Measurements from ENCODE around the gene TMEM269.
"Not testable (repeated sequence)": the region's sequence is repeated elsewhere in the genome, so short reads cannot be mapped to it uniquely, and the experiment has no call there.

TMEM269 gene

GRCh38 chr1:42777852-42778251 is 6.9 kb upstream of the TMEM269 start:
- DNase-seq: peak; percentile 35

DNA sequence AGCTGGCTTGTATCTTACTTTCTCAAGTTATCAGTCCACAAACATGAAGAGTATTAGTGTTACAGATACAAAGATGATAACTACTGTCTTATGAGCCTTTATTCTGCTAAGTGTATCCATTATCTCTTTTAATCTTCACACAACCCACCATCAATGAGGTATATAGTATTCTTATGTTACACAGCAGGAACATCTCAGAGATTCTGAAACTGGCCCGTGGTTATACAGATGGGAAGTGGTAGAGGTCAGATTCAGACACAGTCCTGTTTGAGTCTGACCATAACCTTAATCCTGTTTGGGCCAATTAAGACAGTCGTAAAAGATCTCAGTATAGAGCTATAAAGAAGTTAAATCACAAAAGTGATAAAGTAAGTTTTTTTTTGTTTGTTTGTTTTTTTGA is 5.1 kb upstream of the TMEM269 start:
- no peak for DNase-seq

GRCh38 chr1:42780176-42780575 is 4.6 kb upstream of the TMEM269 start:
- no peak for DNase-seq

DNA sequence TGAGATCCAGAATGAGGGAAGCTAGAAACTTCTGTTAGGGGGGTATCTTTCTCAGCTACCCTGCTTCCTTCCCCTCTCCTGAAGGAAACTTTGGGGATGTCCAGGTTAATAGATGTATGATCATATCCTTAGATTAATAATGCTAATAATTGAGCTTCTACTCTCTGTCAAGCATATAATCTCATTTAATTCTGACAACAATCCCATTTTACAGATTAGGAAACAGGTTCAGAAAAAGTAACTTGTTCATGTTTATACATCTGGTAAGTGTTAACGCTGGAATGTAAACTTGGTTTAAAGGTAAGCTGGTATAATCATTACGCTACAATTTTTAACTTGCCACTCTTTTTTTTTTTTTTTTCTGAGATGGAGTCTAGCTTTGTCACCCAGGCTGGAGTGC is 1.7 kb upstream of the TMEM269 start:
- DNase-seq: no peak

DNA sequence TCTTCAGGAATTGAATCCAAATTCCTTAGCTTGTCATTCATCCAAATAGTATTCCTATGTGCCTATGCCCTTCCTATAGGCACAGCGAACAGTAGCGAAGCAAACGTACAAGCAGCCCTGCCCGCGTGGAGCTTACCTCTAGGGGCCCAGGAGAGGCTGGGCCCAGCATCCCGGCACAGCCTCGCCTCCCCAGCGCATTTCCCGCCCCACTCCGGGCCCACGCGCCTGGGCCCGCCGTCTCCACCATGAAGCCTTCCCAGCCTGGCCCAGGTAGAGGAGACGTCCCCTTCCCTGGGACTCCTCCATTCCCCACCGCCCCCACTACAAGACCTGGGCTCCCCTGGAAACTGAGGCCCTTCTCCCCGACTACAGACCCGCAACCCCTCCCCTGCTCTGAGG is 245 bp upstream of the TMEM269 start:
- DNase-seq: no peak

DNA sequence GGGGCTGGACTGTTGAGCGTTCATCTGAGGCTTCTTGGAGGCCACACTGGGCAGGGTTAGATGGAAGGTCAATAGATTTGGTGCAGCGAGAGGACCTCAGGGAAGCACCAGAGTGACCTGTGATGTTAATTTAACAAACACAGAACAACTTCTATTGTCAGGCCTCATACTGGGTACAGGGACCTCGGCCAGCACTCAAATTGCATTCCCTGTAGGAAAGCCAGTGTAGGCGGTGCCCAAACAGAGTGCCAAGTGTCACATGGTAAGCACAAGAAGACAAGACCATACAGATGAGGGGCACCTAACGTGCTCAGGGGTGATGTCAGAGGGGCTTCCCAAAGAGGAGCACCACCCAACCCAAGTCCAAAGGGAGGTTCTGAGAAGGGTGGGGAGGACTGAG is 1.3 kb downstream of the TMEM269 start:
- DNase-seq: no peak

- DNase-seq: no peak
Measured at GRCh38 chr1:42788021-42788420, 3.2 kb downstream of the TMEM269 start.

- no peak for DNase-seq
Measured at GRCh38 chr1:42793824-42794223, 9.0 kb downstream of the TMEM269 start.

DNA sequence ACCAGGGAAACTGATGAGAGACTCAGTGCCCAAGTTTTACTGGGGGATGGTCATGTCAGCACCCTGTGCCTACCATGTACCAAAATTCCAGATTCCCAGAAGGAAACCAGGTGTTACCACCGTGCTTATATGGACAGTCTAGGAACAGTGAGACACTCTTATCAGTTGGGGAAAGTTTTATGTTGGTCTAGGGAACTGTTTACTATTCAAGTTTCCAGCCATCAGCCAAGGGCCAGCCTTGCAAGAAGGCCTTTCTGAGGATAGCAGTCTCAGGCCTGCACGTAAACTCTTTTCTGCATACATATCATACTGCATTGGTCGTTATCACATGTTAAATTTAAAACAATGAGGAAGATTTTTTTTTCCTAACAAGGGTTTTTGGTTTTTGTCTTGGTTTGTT is 12.6 kb downstream of the TMEM269 start:
- DNase-seq: no peak

DNA sequence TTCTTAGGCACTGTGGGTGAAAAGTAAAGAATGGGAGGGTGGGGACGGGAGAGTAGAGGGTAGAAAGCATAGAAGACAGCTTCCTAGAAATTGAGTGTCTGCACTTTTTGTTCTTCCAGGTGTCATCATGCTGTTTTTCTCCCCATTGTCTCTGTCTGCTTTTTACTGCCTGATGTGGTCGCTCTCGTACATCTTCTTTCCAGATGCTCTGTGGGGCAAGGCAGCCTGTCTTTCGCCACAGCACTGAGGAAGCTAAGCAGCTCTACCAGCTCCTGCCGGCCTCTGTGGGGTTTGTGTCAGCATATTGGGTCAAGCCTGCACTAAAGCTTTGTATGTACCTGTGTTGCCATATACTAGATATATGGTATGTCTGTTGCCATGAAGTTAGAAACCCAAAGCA is 13.2 kb downstream of the TMEM269 start:
- DNase-seq: no peak

- DNase-seq: no peak
Measured at GRCh38 chr1:42801832-42802473, 17.2 kb downstream of the TMEM269 start.

- DNase-seq: no peak
Measured at GRCh38 chr1:42806171-42806570, 21.4 kb downstream of the TMEM269 start.

DNA sequence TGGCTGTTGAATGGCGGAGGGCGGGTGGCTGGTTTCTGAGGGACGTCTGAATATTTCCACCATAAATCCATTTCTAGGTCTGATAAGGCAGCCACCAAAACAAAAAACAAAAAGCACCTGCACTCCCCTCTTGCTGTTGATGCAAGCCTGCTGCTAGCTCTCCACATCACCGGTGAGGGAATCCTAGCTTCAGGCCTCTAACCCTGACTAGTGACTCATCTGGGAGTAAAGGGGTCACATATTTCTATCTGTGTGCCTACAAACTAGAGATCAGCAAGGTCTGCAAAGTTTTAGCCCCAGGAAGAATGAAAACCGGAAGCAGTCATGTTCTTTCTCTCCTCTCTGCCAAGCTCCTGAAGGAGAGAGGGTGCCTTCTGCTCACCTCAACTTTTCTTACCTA is 21.8 kb downstream of the TMEM269 start:
- DNase-seq: no peak

DNA sequence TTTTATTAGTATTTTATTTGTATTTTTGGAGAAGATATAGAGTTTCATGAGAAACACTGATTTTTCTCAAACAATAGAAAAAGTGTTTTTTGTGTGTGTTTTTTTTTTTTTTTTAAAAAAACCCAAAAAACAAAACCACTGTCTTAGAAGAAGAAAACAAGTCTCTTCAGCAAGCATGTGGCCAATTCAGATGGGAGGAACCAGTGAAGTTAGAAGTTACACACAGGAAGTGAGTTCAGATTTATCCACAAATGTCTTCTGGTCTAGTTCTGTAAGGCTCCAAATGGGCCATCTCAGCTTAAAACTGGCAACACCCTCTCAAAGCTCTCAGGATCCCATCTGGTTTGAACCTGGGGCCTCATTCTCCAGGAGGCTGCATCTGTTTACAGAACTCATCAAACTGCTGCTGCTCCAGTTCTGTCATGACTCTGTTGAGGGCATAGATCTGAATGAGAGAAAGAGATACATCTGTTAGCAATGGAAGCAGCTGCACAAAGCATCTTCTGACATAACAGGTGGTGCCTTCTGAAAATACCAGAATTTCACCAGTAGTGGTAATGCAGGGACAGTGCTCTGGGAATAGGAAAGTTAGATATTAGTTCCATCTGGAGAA is 22.4 kb downstream of the TMEM269 start:
- no peak for DNase-seq

DNA sequence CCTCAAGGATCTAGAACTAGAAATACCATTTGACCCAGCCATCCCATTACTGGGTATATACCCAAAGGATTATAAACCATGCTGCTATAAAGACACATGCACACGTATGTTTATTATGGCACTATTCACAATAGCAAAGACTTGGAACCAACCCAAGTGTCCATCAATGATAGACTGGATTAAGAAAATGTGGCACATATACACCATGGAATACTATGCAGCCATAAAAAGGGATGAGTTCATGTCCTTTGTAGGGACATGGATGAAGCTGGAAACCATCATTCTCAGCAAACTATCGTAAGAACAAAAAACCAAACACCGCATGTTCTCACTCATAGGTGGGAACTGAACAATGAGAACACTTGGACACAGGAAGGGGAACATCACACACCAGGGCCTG is 30.0 kb downstream of the TMEM269 start:
- not testable (repeated sequence) for DNase-seq

GRCh38 chr1:42815941-42816584 is 31.3 kb downstream of the TMEM269 start:
- DNase-seq: peak; percentile 33

DNA sequence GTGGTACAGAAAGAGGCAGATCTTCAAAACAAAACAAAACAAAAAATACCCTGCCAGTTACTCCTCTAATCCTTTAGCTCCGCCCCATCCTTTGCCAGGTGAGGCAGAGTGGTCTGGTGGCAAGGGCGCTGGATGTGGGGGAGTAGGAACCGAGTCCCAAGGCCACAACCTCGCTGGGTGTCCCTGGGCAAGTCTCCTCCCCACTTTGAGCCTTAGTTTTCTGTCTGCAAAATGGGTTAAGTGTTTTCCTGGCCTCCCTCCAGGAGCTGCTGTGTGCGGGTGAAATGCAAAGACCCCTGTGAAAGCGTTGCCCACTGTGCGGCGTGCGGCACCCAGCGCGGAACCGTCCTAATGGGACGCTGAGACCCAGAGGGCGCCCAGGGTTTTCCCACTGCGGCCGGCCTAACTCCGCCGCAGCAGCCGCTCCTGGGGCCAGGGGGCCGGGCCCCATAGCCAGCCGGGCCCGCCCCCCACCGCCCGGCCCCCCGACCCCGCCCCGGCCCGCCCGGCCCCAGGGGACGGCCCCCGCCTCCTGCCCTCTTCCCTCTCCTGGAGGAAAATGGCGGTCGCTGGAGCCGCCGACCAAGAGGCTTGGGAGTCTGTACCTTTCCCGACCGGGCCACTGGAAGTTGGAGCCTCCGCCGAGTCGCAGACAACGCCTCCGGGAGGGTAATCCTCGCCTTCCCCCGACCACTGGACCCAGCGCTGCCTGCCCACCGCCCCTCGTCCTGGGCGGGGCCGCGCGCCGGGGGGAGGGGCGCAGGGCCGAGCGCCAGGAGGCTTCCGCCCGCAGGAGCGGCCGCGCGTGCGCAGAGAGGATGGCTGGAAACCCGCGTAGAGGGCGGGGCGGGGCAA is 32.0 kb downstream of the TMEM269 start, which contains the start of the genes ERMAP and SVBP:
ERMAP (plus strand) TSS at position 538 of the 855 bp plus-strand sequence. CDS start 13,327 bp downstream, outside the sequence.
SVBP (minus strand) TSS at position 813 of the 855 bp plus-strand sequence. CDS start 853 bp downstream, outside the sequence.
- peak; percentile 97 for DNase-seq

- DNase-seq: no peak
Measured at GRCh38 chr1:42817440-42817767, 32.6 kb downstream of the TMEM269 start.

GRCh38 chr1:42817976-42818375 is 33.2 kb downstream of the TMEM269 start:
- DNase-seq: no peak

DNA sequence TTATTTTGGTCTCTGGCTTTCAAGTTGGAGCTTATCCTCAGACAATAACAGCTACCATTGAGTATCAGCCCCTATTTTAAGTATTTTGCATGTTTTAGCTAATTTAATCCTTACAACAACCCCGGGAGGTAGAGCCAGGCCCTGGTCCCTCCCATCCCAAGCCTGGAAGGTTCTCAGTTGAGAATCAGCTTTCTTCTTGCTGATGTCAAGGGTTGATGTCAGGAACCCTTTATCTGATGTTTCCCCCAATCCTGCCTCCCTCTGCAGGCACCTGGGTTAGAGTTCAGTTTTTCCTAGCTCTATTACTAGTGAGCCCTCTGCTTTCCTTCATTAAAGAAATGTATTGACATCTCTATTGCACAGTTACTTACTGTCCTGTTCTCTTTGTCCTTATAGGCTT is 36.0 kb downstream of the TMEM269 start:
- no peak for DNase-seq

GRCh38 chr1:42821690-42822089 is 36.9 kb downstream of the TMEM269 start:
- no peak for DNase-seq

GRCh38 chr1:42822800-42823392 is 38.1 kb downstream of the TMEM269 start:
- no peak for DNase-seq

DNA sequence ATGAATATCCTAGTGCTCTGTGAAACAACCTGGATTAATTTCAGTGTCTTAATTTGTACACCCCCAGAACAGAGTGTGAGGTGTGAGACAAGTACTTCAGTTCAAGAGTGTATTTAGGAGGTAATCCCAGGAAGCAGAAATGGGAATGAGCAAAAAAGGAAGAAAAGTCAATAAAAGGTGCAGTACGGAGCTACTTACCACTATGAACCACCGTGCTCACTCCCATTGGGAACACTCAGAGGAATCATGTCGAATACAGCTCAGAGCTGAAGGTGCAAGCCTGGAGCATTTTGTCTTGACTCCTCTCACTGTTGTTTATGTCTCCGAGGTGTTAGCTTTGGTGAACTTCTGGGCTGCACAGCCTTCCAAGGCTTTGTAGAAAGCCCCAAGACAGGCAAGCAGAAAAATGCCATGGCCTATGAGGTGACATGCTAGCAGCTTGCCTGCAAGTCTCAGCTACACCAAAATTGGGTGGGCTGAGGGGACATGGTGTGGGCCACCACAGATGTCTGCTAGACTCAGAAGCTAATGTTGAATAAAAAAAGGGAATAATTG is 39.8 kb downstream of the TMEM269 start:
- no peak for DNase-seq
